Pancreas (tissue), 10 donors: ENCODE measurements around the gene MED31. TPM values are rescaled to one million over a fixed set of nuclear protein-coding genes. Genes with fewer than 3 reads are reported as not detected.
A peak's percentile ranks its signal among the peaks of the same experiment; 100 is the strongest.

Source experiments
- ATAC-seq, 4 donors: fragments of 200-7000 bp; cut with Tn5 transposase; one replicate each; pipeline versions ENCODE4 v1.8.0 to v1.9.1; 2020; ENCODE audit warnings: mild to moderate bottlenecking in 4 of 4, moderate library complexity in 4 of 4
- DNase-seq, 6 donors: peaks; one replicate each; pipeline ENCODE4 v3.0.0-alpha.2; 2020
- FAIRE-seq: peaks from 2 replicates; lab custom pipeline; 2012; peaks lifted over from hg19 to GRCh38; lab: Jason Lieb, UNC
- H3K27ac ChIP-seq, 4 donors: fragments of 200-600 bp; sonication (generic); 1 replicate in 3 of 4; 2 replicates in 1 of 4; pipeline versions ENCODE4 v1.5.0 to v1.8.0; 2020
- H3K27me3 ChIP-seq, 4 donors: fragments of 200-600 bp; one replicate each; pipeline ENCODE4 v1.8.0; 2021
- H3K36me3 ChIP-seq, 3 donors: fragments of 200-600 bp; sonication (generic) in 1 of 3; one replicate each; pipeline versions ENCODE4 v1.5.0 to v1.8.0; 2020 to 2021
- H3K4me1 ChIP-seq, 3 donors: fragments of 200-600 bp; one replicate each; pipeline ENCODE4 v1.8.0; 2021
- H3K4me3 ChIP-seq, 4 donors: fragments of 200-600 bp; sonication (generic) in 2 of 4; one replicate each; pipeline versions ENCODE4 v1.5.0 to v1.8.0; 2020 to 2021
- H3K9me3 ChIP-seq, 4 donors: fragments of 200-600 bp; one replicate each; pipeline ENCODE4 v1.8.0; 2021
- CTCF ChIP-seq, 4 donors: fragments of 200-600 bp; sonication (generic) in 3 of 4; IDR thresholded peaks; one replicate each; pipeline versions ENCODE4 v1.5.0 to v1.8.0; 2021; ENCODE audit warnings: antibody characterized with exemption in 4 of 4
- WGBS, 2 donors: extraction: QIAGEN DNeasy Blood & Tissue Kit; methylation state at CpG; one replicate each; pipeline ENCODE4 v1.1.7; 2013; 5-methylcytosine and 5-hydroxymethylcytosine counted together
- intact Hi-C, 3 donors: fragments of 100-400 bp; cut with DNase I; formaldehyde crosslinking; loops; one replicate each; pipeline versions ENCODE4 v1.11.1 to v1.14.2; 2022
- polyA plus RNA-seq, 2 donors: library from polyadenylated mRNA; stranded (reverse); fragments of 200-250 nt; gene quantifications; one replicate each; pipeline ENCODE4 v1.2.3, GENCODE V29; 2013
- total RNA-seq, 6 donors: library from RNA; stranded (reverse); fragmentation: NEBNext Ultra II Directional in 4 of 6; extraction: Animal tissue kit (Norgen Biotek cat#: 25700) in 4 of 6; gene quantifications; one replicate each; pipeline versions ENCODE4 v1.2.1 to v1.2.4, GENCODE V29; 2021 to 2023
- donor health status: healthy with polysubstance abuse.
- donor health status: DM: no; HTN: no; CAD: no; lungs with moderate emphysema.
- donor health status: DM: no; HTN: no; CAD: no.
- donor health status: control.
- donor health status: control.
- donor health status: Bipolar disorder and iron deficiency.
- donor health status: DM: yes; HTN: yes; CAD: no.
- donor health status: DM: no; HTN: no; CAD: no.
- donor health status: DM: no; HTN: no; CAD: no.
- donor health status: DM: yes; HTN: yes; CAD: no.

MED31 gene
- total and polyA plus RNA-seq, 8 donors = 2.2 to 14.5 (median 6.4) TPM

DNA sequence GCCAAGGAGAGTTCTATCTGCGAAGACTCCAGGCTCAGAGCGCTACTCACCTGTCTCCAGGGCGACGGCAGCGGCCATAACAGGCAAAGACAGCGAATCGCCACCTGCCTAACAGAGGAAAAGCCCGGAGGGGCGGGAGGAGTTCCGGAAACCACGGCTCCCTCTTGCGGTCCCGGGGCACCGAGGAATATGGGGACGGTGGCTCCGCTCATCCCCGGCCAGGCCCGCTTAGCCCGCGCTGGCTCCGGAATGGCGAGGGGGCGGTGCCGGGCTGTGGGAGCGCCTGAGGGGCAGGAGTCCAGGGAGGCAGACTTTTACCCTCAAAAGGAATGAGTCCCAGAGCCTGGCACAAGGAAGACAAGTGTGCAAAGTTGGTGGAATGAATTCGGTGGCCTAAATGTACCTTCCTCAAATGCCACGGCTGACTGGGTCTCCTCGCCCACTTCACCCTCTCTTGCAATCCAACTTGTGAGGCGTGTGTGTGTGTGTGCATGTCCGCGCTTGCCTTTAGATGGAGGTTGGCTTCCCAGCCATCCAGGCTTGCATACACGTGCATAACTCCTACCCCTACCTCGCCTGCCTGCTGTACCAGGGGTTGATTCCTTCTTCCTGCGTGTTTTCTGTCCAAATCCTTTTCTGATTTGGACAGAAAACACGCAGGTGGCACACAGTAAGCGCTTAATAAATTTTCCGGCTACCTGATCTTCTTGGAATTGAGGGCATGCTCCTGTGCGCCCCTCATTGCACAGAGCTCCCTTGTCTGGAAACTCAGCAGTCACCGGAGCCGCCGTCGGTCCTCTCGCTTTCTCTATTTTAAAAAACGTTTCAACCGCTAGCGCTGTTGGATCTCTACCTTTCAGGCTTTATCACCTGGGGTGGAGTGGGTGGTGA, 3.7 kb upstream of the MED31 start:
- FAIRE-seq (no peak), DNase-seq (peak; percentile 39 to 89 (median 72)), ATAC-seq (peak in 3 of 4 donors; percentile 12 to 61 (median 48))
- Histone ChIP-seq H3K36me3 (peaks cover 0 to under 1% (median 0%) of the 10 kb centered on the region in 3 donors), H3K27ac (no peak overlapping the region), H3K4me1 (peaks cover 12 to 29% (median 16%) of the 10 kb centered on the region in 3 donors), H3K27me3 (no peaks in the 10 kb centered on the region), H3K4me3 (peak overlapping the region in 2 of 4 donors; percentile 7 to 64), H3K9me3 (no peaks in the 10 kb centered on the region)
- no peak for TF ChIP-seq CTCF (IDR thresholded peaks at IDR 0.05)
- intact Hi-C loops = no loop called here
- 33 to 43% methylated on average over 45 to 46 of the region's 46 CpGs for WGBS, 2 donors

GRCh38 chr17:6651919-6652452, 581 bp upstream of the MED31 start:
- no peaks in the 10 kb centered on the region for H3K27me3 ChIP-seq
- no peaks in the 10 kb centered on the region for H3K9me3 ChIP-seq
- H3K36me3 ChIP-seq = peaks cover 0 to 9% (median 0%) of the 10 kb centered on the region in 3 donors
- no peak for FAIRE-seq
- WGBS, 2 donors = 3 to 4% methylated on average over 34 to 47 of the region's 47 CpGs
- peak overlapping the region; percentile 49 to 64 (median 60) for H3K4me3 ChIP-seq
- no peak for TF ChIP-seq CTCF (IDR thresholded peaks at IDR 0.05)
- peaks cover 12 to 33% (median 16%) of the 10 kb centered on the region in 3 donors for H3K4me1 ChIP-seq
- intact Hi-C loops = no loop called here
- peak; percentile 57 to 66 (median 60) for ATAC-seq
- peak overlapping the region; percentile 69 to 91 (median 85) for H3K27ac ChIP-seq
- DNase-seq = peak; percentile 61 to 83 (median 72)

DNA sequence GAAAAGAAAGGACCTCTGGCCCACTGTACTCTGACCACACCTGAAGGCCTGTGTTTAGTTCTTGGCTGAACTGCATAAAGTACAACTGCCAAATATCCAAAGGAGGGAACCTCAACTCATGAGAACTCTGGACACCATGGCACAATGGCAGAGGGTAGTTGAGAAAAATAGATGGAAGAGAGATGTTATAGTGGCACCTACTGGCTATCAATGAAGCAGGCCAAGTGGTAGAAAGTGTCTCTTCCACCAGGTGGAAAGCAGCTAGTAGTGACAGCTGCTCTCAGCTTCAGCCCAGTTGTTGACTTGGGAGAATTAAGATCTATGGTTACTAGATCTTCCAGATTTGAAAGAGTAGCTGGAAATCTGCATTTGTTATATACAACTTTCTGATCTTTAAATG, 3.2 kb downstream of the MED31 start:
- Histone ChIP-seq H3K36me3 (peaks cover 0 to 20% (median 5%) of the 10 kb centered on the region in 3 donors), H3K27me3 (no peaks in the 10 kb centered on the region), H3K4me3 (no peak overlapping the region), H3K4me1 (peaks cover 9 to 22% (median 12%) of the 10 kb centered on the region in 3 donors), H3K27ac (no peak overlapping the region), H3K9me3 (no peaks in the 10 kb centered on the region)
- no peak for TF ChIP-seq CTCF (IDR thresholded peaks at IDR 0.05)
- FAIRE-seq (no peak), ATAC-seq (no peak), DNase-seq (no peak)
- intact Hi-C loops = loop anchor here in 1 of 3 donors (10.0 kb wide), 1 partner anchor 173 kb away; no protein-coding TSS in a partner anchor

DNA sequence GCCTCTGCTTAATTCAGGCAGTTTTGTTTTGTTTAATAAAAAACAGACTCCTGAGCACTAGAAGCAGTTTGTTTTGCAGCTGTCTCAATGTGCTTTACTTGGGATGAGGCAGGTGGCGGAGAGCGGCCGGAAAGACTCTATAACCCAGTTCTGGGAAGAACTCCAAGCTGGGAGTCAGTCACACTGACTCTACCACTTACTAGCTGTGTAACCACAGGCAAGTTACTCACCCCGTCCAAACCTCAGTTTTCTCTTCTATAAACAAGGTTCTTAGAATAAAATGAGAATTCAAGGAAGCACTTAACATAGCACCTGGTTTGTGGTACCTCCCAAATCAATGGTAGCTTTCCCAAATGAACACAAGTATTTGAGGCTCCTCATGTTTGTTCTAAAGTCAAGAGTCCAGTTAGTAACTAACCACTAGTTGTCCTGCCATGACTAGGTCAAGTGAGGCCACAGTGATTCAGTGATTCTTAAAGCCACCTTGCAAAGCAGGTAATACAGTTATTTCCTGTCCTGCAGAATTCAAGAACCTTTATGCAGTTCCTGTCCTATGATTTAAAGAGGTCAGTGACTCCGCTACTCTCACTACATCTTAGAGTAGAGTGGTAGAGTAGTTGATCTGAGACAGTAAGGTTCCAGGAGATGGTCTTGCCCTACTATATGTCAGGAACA, 7.8 kb downstream of the MED31 start:
- ATAC-seq = no peak
- no peak for FAIRE-seq
- WGBS, 2 donors = 83 to 93% methylated on average over 5 of the region's 5 CpGs

More for the DNA sequence above, 7.8 kb downstream of the MED31 start:
- Histone ChIP-seq H3K4me1 (peaks cover 8 to 21% (median 9%) of the 10 kb centered on the region in 3 donors), H3K27me3 (no peaks in the 10 kb centered on the region), H3K9me3 (no peaks in the 10 kb centered on the region), H3K36me3 (peaks cover 0 to 11% (median 5%) of the 10 kb centered on the region in 3 donors), H3K4me3 (no peak overlapping the region), H3K27ac (no peak overlapping the region)
- intact Hi-C loops = loop anchor here in 1 of 3 donors (10.0 kb wide), 1 partner anchor 169 kb away; no protein-coding TSS in a partner anchor
- TF ChIP-seq CTCF (IDR thresholded peaks at IDR 0.05) = no peak
- no peak for DNase-seq
